22Rv1 (cell line): ENCODE results near the gene TRIM9.

Source experiments
- CTCF ChIP-seq: fragments of 450-650 bp; IDR thresholded peaks from 2 replicates; pipeline ENCODE4 v1.5.1; 2017; ENCODE audit warnings: mild to moderate bottlenecking
- ZFX ChIP-seq: fragments of 450-650 bp; IDR thresholded peaks from 2 replicates; pipeline ENCODE4 v1.6.1; 2017; ENCODE audit warnings: antibody characterized with exemption, borderline replicate concordance

GRCh38 chr14:51041883-51042282 lies 53.0 kb downstream of the TRIM9 start:
- TF ChIP-seq CTCF: no peak
- TF ChIP-seq ZFX: no peak
